Epithelial cell of esophagus (primary cell): Measurements from ENCODE around the gene STARD9.
A peak's percentile ranks its signal among the peaks of the same experiment; 100 is the strongest.

Source experiments
- DNase-seq: peaks from one replicate; pipeline ENCODE4 v3.0.0; 2010; ENCODE audit warnings: low read depth
- H3K4me3 ChIP-seq: 2 replicates; pipeline ENCODE4 v1.5.1; 2011; ENCODE audit warnings: mild to moderate bottlenecking, low read length, control low read depth
- TF ChIP-seq, protein P1 (sequence below): IDR thresholded peaks from 2 replicates; pipeline ENCODE4 v1.5.1; 2011; ENCODE audit warnings: low read depth, mild to moderate bottlenecking, low read length, control low read depth, inconsistent platforms; ENCODE audit not compliant: insufficient read depth; ENCODE audit errors: missing control alignments

The STARD9 gene

DNA sequence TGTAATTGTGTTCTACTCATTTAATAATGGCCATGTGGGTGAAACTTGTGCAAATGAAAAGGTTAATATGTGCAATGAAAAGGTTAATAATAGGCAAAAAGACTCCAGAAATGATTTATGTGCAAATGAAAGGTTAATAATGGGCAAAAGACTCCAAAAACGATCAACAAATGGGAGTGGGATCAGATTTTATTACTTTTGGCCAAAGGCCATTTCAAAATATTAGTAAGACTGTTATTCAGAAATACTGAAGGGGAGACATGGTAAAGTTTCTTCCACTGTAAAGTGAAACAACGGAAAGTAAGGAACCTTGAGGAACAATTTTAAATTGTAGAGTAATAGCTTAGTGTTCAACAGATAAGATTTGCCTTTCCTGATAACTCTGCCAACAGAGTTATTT, 40.7 kb downstream of the STARD9 start:
- TF ChIP-seq, protein P1, sequence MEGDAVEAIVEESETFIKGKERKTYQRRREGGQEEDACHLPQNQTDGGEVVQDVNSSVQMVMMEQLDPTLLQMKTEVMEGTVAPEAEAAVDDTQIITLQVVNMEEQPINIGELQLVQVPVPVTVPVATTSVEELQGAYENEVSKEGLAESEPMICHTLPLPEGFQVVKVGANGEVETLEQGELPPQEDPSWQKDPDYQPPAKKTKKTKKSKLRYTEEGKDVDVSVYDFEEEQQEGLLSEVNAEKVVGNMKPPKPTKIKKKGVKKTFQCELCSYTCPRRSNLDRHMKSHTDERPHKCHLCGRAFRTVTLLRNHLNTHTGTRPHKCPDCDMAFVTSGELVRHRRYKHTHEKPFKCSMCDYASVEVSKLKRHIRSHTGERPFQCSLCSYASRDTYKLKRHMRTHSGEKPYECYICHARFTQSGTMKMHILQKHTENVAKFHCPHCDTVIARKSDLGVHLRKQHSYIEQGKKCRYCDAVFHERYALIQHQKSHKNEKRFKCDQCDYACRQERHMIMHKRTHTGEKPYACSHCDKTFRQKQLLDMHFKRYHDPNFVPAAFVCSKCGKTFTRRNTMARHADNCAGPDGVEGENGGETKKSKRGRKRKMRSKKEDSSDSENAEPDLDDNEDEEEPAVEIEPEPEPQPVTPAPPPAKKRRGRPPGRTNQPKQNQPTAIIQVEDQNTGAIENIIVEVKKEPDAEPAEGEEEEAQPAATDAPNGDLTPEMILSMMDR = no peak
- DNase-seq = no peak
- no peak overlapping the region for H3K4me3 ChIP-seq

DNA sequence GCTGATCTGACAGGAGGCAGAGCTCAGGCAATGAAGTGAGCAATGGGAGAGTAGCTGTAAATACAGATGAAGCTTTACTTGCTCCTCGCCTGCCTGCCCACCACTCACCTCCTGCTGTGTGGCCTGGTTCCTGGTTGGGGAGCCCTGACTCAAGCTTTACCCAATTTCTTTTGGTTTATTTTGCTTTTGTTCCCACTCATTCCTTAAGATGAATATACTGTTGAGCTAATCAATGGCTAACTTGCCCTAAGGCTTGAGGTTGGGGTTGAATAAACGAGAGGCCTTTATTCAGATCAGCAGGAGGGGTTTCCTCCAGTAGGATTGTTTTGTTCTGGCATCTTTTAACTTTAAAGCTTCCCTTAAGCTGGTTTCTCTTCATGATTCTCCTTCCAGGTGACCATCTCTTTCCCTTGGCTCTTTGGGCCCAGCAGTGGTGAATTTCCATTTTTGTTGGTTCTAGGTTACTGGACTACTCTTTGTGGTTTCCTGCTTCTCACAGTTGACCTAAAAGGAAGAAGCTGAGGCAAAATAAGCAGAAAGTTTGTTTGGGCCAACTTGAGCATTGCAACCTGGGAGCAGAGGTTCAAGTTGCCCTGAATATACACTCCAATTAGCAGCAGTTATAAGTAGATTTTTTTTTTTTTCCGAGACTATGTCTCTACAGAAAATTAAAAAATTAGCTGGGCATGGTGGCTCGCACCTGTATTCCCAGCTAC, 44.4 kb downstream of the STARD9 start:
- TF ChIP-seq, protein P1 = no peak
- no peak overlapping the region for H3K4me3 ChIP-seq
- no peak for DNase-seq

DNA sequence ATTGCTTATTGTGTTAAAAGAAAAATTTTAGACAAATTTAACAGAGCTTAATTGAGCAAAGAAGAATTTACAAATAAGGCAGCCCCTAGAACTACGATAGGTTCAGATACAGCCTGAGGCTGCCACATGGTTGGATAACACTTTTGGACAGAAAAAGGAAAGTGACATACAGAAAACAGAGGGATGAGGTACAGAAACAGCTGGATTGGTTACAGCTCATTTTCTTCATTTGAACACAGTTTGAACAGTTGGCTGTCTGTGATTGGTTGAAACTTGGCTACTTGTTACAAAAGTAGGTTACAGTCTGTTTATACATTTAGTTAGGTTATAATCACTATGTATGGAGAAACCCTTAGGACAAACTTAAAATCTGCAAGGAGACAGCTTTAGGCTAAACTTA, 46.0 kb downstream of the STARD9 start:
- TF ChIP-seq, protein P1 = no peak
- DNase-seq = no peak
- H3K4me3 ChIP-seq = no peak overlapping the region

DNA sequence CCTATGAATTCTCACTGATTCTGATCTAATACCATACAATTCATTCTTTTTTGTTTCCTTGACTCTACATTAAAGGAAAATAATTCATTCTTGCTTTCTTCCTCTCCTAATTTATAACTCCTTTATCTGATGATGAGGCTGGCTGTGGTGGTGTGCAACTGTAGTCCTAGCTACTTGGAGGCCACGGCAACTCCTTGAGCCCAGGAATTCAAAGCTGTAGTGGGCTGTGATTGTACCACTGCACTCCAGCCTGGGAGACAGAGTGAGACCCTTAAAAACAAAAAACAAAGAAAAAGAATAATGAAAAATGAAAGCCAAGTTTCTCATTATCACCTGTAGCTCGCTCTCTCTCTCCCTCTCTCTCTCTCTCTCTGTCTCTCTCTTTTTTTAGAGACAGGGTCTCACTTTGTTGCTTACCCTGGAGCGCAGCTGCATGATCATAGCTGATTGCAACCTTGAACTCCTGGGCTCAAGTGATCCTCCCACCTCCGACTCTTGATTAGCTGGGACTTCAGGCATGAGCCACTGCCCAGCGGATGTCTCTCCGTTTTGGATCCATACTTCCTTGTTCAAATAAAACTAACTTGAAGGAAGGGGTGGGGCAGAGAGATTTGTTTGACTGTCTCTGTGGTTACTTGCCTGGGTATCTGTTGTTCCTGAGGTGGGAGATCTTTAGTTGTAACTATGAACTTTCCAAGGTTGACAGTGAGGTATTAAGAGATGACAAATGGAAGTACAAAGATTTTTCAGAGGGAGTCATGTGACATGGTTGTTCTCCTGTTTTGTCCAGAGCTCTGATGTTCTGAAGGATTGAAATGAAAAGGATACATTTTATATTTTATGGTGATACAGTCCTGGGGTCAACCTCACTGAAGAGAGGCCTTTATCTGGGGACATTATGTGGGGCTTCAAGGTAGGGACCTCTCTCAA, 46.9 kb downstream of the STARD9 start:
- TF ChIP-seq, protein P1 = no peak
- H3K4me3 ChIP-seq = no peak overlapping the region
- DNase-seq = peak; percentile 4

DNA sequence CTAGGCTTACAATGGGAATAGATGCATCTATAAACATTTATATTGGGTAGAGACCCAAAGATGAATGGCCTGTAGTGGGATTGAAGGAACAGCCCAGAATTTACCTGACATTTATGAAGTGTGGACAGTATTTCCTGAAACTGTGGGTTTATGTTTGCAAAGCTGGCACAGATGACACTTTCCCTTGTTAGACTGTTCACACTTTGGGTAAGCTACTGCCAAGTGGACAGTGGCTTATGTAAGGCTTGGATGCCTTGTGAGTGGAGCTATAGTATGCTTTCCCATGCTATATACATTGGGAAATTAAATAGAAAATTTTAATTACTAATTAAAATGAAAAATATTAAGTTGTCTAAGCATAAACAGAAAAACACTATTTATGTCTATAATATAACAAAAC, 48.5 kb downstream of the STARD9 start:
- no peak overlapping the region for H3K4me3 ChIP-seq
- DNase-seq = no peak
- TF ChIP-seq, protein P1 = no peak

DNA sequence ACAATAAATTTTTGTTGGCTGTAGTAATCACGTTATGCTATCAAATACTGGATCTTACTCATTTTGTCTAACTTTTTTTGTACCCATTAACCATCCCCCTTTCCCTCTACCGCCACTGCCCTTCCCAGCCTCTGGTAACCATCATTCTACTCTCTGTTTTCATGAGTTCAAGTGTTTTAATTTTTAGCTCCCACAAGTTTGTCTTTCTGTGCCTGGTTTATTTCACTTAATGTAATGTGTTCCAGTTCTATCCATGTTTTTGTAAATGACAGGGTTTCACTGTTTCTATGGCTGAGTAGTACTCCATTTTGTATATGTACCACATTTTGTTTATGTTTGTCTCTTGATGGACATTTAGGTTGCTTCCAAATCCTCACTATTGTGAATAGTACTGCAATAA, 52.1 kb downstream of the STARD9 start:
- TF ChIP-seq, protein P1 = no peak
- no peak overlapping the region for H3K4me3 ChIP-seq
- no peak for DNase-seq
